Testis (tissue), 2 donors: ENCODE measurements around the gene SDK2.

Experiments used
- CTCF ChIP-seq, 3 experiments: fragments of 450-650 bp in 2 of 3; fragments of 200-600 bp in 1 of 3; sonication (generic) in 1 of 3; IDR thresholded peaks; one replicate each; pipeline ENCODE4 v1.5.1; 2016 to 2019; ENCODE audit warnings: antibody characterized with exemption in 3 of 3, mild to moderate bottlenecking in 2 of 3, moderate library complexity in 1 of 3
- POLR2A ChIP-seq: fragments of 450-650 bp; IDR thresholded peaks from one replicate; pipeline ENCODE4 v1.6.1; 2017; ENCODE audit warnings: antibody characterized with exemption, mild to moderate bottlenecking, moderate library complexity

- no peak for TF ChIP-seq CTCF (IDR thresholded peaks at IDR 0.05)
- TF ChIP-seq POLR2A, result no peak
These were observed 122.1 kb downstream of the SDK2 start for GRCh38 chr17:73522107-73522506.
